ENCODE results near the gene TMEM178B. TPM values are rescaled to one million over a fixed set of nuclear protein-coding genes. Genes with fewer than 3 reads are reported as not detected.

The TMEM178B gene
- total RNA-seq, 1 donor = 0.09 TPM

DNA sequence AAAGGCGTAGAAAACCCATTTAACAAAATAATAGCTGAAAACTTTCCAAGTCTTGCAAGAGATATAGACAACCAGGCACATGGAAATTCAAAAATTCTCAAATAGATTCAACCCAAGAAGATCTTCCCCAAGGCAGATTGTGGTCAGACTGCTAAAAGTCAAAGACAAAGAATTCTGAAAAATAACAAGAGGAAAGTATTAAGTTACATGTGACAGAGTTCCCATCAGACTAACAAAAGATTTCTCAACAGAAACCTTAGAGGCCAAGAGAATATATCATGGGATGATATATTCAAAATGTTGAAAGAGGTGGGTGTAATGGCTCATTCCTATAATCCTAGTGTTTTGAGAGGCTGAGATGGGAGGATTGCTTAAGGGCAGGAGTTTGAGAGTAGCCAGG lies 59.8 kb downstream of the TMEM178B start:
- H3K4me3 ChIP-seq (ENCODE audit: low read depth, low read length) = no peak overlapping the region
- TF ChIP-seq, protein P1, sequence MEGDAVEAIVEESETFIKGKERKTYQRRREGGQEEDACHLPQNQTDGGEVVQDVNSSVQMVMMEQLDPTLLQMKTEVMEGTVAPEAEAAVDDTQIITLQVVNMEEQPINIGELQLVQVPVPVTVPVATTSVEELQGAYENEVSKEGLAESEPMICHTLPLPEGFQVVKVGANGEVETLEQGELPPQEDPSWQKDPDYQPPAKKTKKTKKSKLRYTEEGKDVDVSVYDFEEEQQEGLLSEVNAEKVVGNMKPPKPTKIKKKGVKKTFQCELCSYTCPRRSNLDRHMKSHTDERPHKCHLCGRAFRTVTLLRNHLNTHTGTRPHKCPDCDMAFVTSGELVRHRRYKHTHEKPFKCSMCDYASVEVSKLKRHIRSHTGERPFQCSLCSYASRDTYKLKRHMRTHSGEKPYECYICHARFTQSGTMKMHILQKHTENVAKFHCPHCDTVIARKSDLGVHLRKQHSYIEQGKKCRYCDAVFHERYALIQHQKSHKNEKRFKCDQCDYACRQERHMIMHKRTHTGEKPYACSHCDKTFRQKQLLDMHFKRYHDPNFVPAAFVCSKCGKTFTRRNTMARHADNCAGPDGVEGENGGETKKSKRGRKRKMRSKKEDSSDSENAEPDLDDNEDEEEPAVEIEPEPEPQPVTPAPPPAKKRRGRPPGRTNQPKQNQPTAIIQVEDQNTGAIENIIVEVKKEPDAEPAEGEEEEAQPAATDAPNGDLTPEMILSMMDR (IDR thresholded peaks at IDR 0.05; ENCODE audit: insufficient read depth, low read length) = no peak
- no peak for DNase-seq (ENCODE audit: low read depth)

DNA sequence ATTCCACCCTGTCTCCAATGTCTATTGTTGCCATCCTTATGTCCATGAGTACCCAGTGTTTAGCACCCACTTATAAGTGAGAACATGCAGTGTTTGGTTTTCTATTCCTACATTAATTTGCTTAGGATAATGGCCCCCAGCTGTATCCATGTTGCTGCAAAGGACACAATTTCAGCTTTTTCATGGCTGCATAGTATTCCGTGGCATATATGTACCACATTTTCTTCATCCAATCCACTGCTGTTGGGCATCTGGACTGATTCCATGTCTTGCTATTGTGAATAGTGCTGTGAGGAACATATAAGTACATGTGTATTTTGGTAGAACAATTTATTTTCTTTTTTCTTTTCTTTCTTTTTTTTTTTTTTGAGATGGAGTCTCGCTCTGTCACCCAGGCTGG lies 68.2 kb downstream of the TMEM178B start:
- DNase-seq (ENCODE audit: low read depth) = no peak
- no peak overlapping the region for H3K4me3 ChIP-seq (ENCODE audit: low read depth, low read length)
- TF ChIP-seq, protein P1 (IDR thresholded peaks at IDR 0.05; ENCODE audit: insufficient read depth, low read length) = no peak

DNA sequence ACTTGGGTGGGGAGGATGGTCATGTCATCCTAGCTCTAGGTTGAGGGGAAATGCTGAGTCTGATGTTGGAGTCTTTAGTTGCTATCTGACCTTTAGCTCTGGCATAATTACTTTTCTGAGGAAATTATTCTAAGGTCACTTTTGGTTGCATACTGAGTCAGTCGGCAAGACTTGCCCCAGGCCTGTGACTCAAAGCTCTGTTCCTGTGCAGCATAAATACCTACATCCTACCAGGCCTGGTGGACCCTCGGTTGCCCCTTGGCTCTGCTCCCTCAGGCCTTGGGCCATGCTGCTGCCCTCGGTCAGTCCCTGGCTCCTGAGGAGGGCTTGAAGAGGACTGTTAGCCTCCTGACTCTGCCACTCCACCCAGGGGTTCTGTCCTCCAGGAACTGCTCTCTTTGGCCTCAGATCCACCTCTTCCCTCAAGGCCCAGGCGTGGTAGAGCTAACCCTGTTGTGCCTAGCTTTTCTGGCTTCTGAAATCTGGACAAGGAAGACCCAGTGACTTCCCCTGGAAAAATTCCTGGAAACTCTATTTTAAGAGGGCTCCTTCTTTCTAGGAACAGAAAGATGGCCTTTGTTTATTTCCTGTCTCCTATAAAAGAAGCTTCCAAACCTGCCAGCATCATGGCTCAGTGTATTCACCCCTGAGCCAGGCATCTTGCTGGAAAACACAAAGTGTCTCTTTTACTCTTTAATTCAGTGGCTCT lies 71.2 kb downstream of the TMEM178B start:
- no peak overlapping the region for H3K4me3 ChIP-seq (ENCODE audit: low read depth, low read length)
- TF ChIP-seq, protein P1 (IDR thresholded peaks at IDR 0.05; ENCODE audit: insufficient read depth, low read length) = no peak
- no peak for DNase-seq (ENCODE audit: low read depth)

DNA sequence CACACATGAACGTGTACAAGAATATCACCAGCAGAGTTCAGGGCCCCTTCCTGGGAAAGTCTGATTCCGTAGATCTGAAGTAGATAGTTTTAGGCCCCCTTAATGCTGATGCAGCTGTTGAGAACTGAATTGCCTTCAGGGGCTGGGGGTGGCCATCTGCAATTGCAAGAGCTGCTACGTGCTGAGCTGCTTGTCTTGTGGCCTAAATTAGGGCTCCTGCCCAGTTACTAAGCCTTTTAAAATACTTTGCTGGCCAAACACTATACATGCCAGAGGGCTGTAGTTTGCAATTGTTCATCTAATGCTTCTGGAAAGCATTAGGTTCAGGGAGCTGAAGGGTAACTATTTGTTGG lies 71.7 kb downstream of the TMEM178B start:
- TF ChIP-seq, protein P1 (IDR thresholded peaks at IDR 0.05; ENCODE audit: insufficient read depth, low read length) = no peak
- DNase-seq (ENCODE audit: low read depth) = no peak
- H3K4me3 ChIP-seq (ENCODE audit: low read depth, low read length) = no peak overlapping the region

DNA sequence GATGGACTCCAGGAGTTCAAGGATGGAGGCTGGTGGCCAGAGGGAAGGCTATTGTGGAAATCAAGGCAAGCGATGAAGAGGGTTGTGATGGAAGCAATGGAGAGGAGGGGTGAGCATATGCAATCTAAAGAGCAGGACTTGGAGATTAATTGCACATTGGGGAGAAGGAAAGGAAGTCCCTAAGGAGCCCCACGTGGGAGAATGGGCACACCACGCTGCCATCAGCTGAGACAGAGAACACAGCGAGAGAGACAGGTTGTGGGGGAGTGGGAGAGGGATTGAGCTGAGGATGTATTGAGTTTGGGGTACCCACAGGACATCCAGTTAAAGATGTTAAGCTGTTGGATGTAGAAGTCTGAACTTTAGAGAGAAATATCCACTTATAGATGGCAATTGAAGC lies 73.6 kb downstream of the TMEM178B start:
- TF ChIP-seq, protein P1 (IDR thresholded peaks at IDR 0.05; ENCODE audit: insufficient read depth, low read length) = no peak
- DNase-seq (ENCODE audit: low read depth) = no peak
- H3K4me3 ChIP-seq (ENCODE audit: low read depth, low read length) = no peak overlapping the region

DNA sequence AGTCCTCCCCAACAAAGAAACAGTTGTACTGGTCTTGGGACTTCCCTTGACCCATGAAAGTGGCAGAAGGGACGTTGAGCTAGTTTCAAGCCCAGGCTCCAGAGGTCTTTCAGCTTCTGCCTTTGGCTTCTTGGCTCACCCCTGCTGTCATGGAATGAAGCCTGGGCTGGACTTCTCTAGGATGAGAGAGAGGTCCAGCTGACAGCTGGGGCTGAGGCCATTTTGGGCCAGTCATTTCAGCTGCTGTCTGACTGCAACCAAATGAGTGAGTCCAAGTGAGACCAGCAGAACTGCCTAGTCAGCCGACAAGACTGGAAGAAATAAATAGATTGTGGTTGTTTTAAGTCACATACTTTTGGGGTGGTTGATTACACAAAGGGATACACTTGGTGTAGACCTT lies 76.6 kb downstream of the TMEM178B start:
- TF ChIP-seq, protein P1 (IDR thresholded peaks at IDR 0.05; ENCODE audit: insufficient read depth, low read length) = no peak
- no peak for DNase-seq (ENCODE audit: low read depth)
- no peak overlapping the region for H3K4me3 ChIP-seq (ENCODE audit: low read depth, low read length)

DNA sequence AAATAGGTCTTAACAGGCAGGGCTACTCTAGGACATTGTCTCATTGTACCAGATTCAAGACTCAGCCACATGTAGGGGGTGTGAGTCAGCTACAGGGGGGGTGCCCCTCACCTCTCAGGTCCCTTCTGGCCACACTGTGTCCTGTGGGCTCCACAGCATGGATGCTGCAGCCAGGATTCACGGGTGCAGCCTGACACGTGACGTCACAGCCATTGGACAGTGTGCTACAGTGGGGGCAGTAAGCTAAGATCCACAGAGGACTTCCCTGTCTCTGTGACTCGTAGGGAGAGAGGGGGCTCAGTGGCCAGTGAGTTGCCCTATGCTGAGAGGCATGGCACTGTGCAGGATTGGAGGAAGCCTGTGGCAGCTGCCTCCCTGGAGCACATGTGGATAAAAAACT lies 77.9 kb downstream of the TMEM178B start:
- TF ChIP-seq, protein P1 (IDR thresholded peaks at IDR 0.05; ENCODE audit: insufficient read depth, low read length) = no peak

More for the DNA sequence above, 77.9 kb downstream of the TMEM178B start:
- no peak for DNase-seq (ENCODE audit: low read depth)
- H3K4me3 ChIP-seq (ENCODE audit: low read depth, low read length) = no peak overlapping the region

All from fibroblast of the aortic adventitia (primary cell).